ACC112 (cell line): ENCODE data around the gene NEURL1B.

Source experiments
- H2AFZ ChIP-seq: fragments of 200-600 bp; sonication (generic); one replicate; pipeline ENCODE4 v1.6.0; 2017; ENCODE audit warnings: antibody characterized with exemption, low read length; ENCODE audit not compliant: unreplicated experiment
- H3K27ac ChIP-seq: fragments of 200-600 bp; sonication (generic); 2 replicates; pipeline ENCODE4 v1.5.1; 2014; ENCODE audit warnings: low read depth, mild to moderate bottlenecking, antibody characterized with exemption, low read length, moderate library complexity
- H3K27me3 ChIP-seq: fragments of 200-600 bp; sonication (generic); 2 replicates; pipeline ENCODE4 v1.6.1; 2014; ENCODE audit warnings: mild to moderate bottlenecking, antibody characterized with exemption, low read length, moderate library complexity, mixed read lengths; ENCODE audit not compliant: insufficient read depth
- H3K36me3 ChIP-seq: fragments of 200-600 bp; sonication (generic); 2 replicates; pipeline ENCODE4 v1.6.1; 2016; ENCODE audit warnings: mild to moderate bottlenecking, antibody characterized with exemption, low read length, moderate library complexity, mixed read lengths; ENCODE audit not compliant: insufficient read depth
- H3K4me1 ChIP-seq: fragments of 200-600 bp; sonication (generic); one replicate; pipeline ENCODE4 v1.6.1; 2016; ENCODE audit warnings: low read length, mixed read lengths; ENCODE audit not compliant: insufficient read depth, unreplicated experiment, control insufficient read depth
- H3K4me3 ChIP-seq: fragments of 200-600 bp; sonication (generic); 2 replicates; pipeline ENCODE4 v1.5.1; 2014; ENCODE audit warnings: mild to moderate bottlenecking, low read depth, low read length
- H3K79me2 ChIP-seq: fragments of 200-600 bp; sonication (generic); one replicate; pipeline ENCODE4 v1.6.0; 2016; ENCODE audit warnings: low read length; ENCODE audit not compliant: control insufficient read depth, unreplicated experiment, insufficient read depth

Gene NEURL1B

GRCh38 chr5:172635038-172635437 lies 6.0 kb upstream of the NEURL1B start:
- peaks cover under 1% of the 10 kb centered on the region for H3K4me1 ChIP-seq
- no peak overlapping the region for H3K27ac ChIP-seq
- H3K36me3 ChIP-seq: no peaks in the 10 kb centered on the region
- H3K79me2 ChIP-seq: no peaks in the 10 kb centered on the region
- H2AFZ ChIP-seq: no peak overlapping the region
- H3K4me3 ChIP-seq: no peak overlapping the region
- peaks cover 32% of the 10 kb centered on the region for H3K27me3 ChIP-seq

- no peak overlapping the region for H2AFZ ChIP-seq
Observed at GRCh38 chr5:172636279-172637050, 4.6 kb upstream of the NEURL1B start.

GRCh38 chr5:172637110-172637580 lies 3.9 kb upstream of the NEURL1B start:
- Histone ChIP-seq H3K27me3 (peaks cover 32% of the 10 kb centered on the region), H3K4me3 (no peak overlapping the region), H2AFZ (no peak overlapping the region), H3K79me2 (no peaks in the 10 kb centered on the region), H3K27ac (no peak overlapping the region), H3K4me1 (peaks cover 11% of the 10 kb centered on the region), H3K36me3 (no peaks in the 10 kb centered on the region)

More at GRCh38 chr5:172636279-172637050, 4.6 kb upstream of the NEURL1B start:
- no peak overlapping the region for H3K27ac ChIP-seq
- H3K27me3 ChIP-seq: peaks cover 25% of the 10 kb centered on the region
- no peak overlapping the region for H3K4me3 ChIP-seq
- peaks cover 8% of the 10 kb centered on the region for H3K4me1 ChIP-seq
- H3K79me2 ChIP-seq: no peaks in the 10 kb centered on the region
- H3K36me3 ChIP-seq: no peaks in the 10 kb centered on the region

- H2AFZ ChIP-seq: no peak overlapping the region
- H3K79me2 ChIP-seq: no peaks in the 10 kb centered on the region
- H3K27ac ChIP-seq: no peak overlapping the region
- H3K36me3 ChIP-seq: no peaks in the 10 kb centered on the region
- H3K4me1 ChIP-seq: peaks cover 11% of the 10 kb centered on the region
- no peak overlapping the region for H3K4me3 ChIP-seq
- H3K27me3 ChIP-seq: peaks cover 37% of the 10 kb centered on the region
Observed at GRCh38 chr5:172637740-172638139, 3.3 kb upstream of the NEURL1B start.

GRCh38 chr5:172638209-172638768 lies 2.8 kb upstream of the NEURL1B start:
- Histone ChIP-seq H3K36me3 (no peaks in the 10 kb centered on the region), H3K27me3 (peaks cover 43% of the 10 kb centered on the region), H3K4me3 (no peak overlapping the region), H3K4me1 (peaks cover 11% of the 10 kb centered on the region), H3K27ac (no peak overlapping the region), H2AFZ (no peak overlapping the region), H3K79me2 (no peaks in the 10 kb centered on the region)

- Histone ChIP-seq H3K4me3 (peak overlapping the region; percentile 85), H3K79me2 (no peaks in the 10 kb centered on the region), H3K27ac (no peak overlapping the region), H2AFZ (no peak overlapping the region), H3K27me3 (peaks cover 54% of the 10 kb centered on the region), H3K4me1 (peaks cover 11% of the 10 kb centered on the region), H3K36me3 (no peaks in the 10 kb centered on the region)
Observed at GRCh38 chr5:172640139-172640538, 924 bp upstream of the NEURL1B start.

GRCh38 chr5:172641359-172642050 lies 442 bp downstream of the NEURL1B start:
- peak overlapping the region; percentile 62 for H2AFZ ChIP-seq
- H3K36me3 ChIP-seq: no peaks in the 10 kb centered on the region
- no peak overlapping the region for H3K27ac ChIP-seq
- peaks cover 52% of the 10 kb centered on the region for H3K27me3 ChIP-seq
- peak overlapping the region; percentile 85 for H3K4me3 ChIP-seq
- no peaks in the 10 kb centered on the region for H3K79me2 ChIP-seq
- peaks cover 11% of the 10 kb centered on the region for H3K4me1 ChIP-seq

- Histone ChIP-seq H3K36me3 (no peaks in the 10 kb centered on the region), H3K4me3 (peak overlapping the region; percentile 85), H3K27me3 (peaks cover 50% of the 10 kb centered on the region), H2AFZ (no peak overlapping the region), H3K79me2 (no peaks in the 10 kb centered on the region), H3K4me1 (peaks cover 11% of the 10 kb centered on the region), H3K27ac (no peak overlapping the region)
Observed at GRCh38 chr5:172642051-172642409, 967 bp downstream of the NEURL1B start.

- no peaks in the 10 kb centered on the region for H3K79me2 ChIP-seq
- peaks cover 11% of the 10 kb centered on the region for H3K4me1 ChIP-seq
- H3K36me3 ChIP-seq: no peaks in the 10 kb centered on the region
- no peak overlapping the region for H3K27ac ChIP-seq
- H2AFZ ChIP-seq: no peak overlapping the region
- no peak overlapping the region for H3K4me3 ChIP-seq
- peaks cover 49% of the 10 kb centered on the region for H3K27me3 ChIP-seq
Observed at GRCh38 chr5:172642486-172642885, 1.4 kb downstream of the NEURL1B start.

GRCh38 chr5:172642926-172643871 lies 2.1 kb downstream of the NEURL1B start:
- H3K4me1 ChIP-seq: peaks cover 11% of the 10 kb centered on the region
- H3K27me3 ChIP-seq: peaks cover 41% of the 10 kb centered on the region
- H3K4me3 ChIP-seq: no peak overlapping the region
- H3K27ac ChIP-seq: no peak overlapping the region
- no peaks in the 10 kb centered on the region for H3K79me2 ChIP-seq
- H3K36me3 ChIP-seq: no peaks in the 10 kb centered on the region
- H2AFZ ChIP-seq: no peak overlapping the region
